GM18861 (cell line): ENCODE data around the gene ZCCHC7.
"Not testable (repeated sequence)": the region's sequence is repeated elsewhere in the genome, so short reads cannot be mapped to it uniquely, and the experiment has no call there.

Experiments
- ATAC-seq: cut with Tn5 transposase; IDR thresholded peaks from one replicate; pipeline ENCODE4 v1.9.1; 2021; ENCODE audit not compliant: unreplicated experiment

ZCCHC7 gene

DNA sequence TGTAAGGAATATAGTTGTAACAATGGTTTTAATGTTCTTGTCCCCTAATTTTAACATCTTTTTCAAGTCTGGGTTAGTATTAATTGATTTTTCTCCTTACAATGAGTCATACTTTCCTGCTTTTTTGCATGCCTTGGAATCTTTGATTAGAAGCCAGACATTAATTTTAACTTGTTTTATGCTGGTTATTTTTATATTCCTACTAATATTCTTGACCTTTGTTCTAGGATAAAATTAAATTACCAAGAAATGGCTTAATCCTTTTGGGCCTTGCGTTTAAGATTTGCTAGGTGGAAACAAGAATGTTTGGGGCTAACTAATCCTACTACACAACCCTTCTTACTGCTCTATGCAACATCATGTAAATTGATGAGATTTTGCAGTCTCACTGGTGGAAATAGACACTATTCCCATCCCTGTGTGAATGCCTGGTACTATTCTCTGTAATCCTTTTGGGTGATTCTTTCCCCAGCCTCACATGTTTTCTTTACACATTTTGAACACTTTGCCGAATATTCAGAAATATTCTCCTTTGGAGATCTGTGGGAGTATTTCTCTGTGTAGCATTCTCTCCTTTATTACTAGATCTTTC lies 47.2 kb downstream of the ZCCHC7 start:
- no peak for ATAC-seq

DNA sequence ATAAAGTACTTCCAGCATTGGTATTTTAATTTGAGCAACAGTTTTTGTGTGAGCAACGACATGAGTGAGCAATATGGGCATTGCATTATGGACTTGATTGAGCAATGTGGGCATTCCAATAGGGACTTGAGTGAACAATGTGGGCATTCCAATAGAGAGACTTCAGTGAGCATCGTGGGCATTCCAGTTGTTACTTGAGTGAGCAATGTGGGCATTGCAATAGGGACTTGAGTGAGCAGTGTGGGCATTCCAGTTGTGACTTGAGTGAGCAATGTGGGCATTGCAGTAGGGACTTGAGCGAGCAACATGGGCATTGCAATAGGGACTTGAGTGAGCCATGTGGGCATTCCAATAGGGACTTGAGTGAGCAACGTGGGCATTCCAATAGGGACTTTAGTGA lies 52.2 kb downstream of the ZCCHC7 start:
- ATAC-seq, result no peak

DNA sequence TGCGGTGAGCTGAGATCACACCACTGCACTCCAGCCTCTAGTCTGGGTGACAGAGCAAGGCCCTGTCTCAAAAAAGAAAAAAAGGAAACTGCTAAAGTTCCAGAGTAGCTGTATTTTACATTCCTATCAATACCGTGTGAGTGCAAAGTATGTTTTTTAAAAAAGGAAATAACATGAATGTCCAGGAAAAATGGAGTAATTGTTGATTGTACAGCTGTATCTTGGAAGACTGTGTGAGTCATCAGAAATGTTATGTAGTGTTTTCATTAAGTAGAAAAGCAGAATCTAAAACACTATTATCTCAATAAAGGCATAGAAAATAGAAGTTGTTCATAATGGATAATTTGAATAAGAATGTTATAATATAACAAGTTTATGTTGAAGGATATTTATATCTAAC lies 53.9 kb downstream of the ZCCHC7 start:
- ATAC-seq, result no peak

DNA sequence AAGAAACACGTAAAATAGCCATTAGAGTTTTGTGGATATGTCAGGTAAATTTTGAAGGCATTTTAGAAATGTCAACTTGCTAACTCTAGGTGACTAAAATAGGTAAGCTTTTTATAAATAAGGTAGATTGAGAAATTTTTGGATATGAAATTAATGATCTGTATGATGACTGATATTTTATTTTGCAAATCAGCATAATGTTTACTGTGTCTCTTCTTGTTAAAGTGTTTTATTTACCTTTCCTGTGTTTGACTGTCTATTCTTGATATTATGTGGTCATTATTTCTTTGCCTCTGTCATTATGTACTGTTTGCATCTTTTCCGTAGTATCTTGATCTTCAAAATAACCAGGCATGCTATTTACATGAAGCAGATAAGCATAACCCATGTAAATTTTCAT lies 58.4 kb downstream of the ZCCHC7 start:
- ATAC-seq, result no peak

DNA sequence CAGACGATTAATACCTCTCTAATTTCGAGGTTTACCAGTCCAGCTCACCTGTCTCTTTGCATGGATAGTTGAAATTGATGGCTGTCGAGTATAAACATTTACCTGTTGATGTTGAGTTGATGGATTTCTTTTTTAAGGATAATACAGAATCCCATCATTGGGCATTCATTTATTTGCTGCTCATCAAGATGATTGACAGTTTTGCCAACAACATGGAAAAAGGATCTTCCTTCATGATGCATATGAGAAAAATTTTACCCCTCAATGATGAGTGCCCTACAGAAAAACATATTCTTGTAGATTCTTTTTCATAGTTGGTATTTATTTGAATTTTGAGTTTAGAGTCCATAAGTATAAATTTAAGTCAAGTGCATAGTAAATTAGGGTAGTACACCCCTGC lies 59.2 kb downstream of the ZCCHC7 start:
- no peak for ATAC-seq

DNA sequence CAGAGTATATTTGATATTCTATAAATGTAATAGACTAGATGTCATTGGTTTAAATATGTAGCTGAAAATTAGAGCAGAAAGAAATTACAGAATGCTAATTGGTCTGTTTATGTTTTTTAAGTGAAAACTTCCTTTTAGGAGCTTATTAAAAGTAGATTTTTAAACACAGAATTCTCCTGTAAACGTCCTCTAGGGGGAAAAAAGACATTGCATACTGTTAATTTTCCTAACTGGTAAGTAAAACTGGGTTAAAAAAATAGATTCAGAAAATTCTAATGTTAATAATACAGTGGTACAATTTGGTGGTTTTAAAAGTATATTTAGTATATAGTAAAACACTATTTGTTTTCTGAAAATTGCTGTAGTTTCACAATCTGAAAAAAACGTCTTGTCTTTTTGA lies 59.8 kb downstream of the ZCCHC7 start:
- no peak for ATAC-seq

DNA sequence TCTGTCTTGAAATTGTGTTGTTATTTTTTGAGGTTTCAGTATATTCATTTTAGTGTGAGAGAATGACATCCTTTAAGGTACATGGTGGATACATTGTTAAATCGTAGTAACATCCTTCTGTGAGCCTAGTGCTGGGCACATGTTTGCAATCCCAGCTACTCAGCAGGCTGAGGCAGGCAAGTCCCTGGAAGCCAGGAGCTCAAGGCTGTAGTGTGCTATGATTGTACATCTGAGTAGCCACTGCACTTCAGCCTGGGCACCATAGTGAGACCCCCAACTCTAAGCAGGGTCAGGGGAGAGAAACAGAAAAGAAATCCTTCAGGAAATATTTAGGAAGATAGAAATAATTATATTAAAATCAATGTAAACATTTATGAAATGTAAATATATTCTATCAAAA lies 62.3 kb downstream of the ZCCHC7 start:
- ATAC-seq, result no peak

DNA sequence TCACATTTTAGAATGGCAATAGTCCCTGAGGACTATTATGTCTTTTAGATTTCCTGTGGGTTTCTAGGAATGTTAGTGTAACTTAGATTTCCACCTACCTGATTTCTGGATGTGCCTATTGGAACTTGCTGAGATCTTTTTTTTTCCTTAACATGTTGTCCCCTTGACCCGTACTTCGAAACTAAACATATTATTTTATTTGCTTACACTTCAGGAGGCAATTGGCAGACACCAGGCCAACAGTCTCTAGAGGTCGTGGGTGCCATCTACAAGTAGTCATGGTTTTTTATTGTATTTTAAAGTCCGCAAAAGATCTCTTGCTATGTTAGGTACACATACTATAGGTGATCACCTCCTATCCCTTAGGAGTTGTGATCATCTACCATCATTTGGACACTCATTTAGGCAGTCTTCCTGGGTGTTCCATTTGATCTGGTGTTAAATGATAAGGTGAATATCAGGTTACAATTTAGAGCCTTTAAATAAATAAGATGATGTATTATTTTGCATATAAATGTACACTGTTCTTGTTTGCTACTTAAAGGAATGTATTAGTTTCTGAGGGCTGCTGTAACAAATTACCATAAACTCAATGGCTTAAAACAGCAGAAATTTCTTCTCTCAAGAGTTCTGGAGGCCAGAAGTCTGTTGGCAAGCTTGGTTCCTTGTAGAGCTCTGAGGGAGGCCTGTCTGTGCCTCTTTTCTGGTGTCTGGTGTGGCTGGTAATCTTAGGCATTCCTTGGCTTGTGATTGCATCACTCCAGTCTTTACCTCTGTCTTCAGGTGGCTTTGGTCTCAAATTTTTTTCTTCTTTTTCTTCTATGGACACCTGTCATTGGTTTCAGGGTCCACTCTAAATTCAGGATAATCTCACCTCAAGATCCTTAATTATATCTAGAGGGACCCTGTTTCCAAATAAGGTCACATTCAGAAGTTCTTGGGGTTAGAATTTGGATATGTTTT lies 64.8 kb downstream of the ZCCHC7 start:
- ATAC-seq, result no peak

DNA sequence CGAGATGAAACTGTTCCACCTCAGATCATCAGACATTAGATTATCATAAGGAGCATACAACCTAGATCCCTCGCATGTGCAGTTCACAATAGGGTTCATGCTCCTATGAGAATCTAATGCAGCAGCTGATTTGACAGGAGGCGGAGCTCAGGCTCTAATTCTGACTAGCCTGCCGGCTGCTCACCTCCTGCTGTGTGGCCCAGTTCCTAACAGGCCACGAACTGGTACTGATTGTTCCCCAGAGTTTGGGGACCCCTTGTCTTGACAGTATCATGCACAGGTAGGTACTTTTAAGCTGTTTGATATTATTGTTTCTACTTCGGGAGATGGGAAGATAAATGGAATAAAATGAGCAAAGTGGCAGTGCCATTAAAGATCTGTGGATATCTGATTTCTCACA lies 66.9 kb downstream of the ZCCHC7 start:
- ATAC-seq, result peak; percentile 24

DNA sequence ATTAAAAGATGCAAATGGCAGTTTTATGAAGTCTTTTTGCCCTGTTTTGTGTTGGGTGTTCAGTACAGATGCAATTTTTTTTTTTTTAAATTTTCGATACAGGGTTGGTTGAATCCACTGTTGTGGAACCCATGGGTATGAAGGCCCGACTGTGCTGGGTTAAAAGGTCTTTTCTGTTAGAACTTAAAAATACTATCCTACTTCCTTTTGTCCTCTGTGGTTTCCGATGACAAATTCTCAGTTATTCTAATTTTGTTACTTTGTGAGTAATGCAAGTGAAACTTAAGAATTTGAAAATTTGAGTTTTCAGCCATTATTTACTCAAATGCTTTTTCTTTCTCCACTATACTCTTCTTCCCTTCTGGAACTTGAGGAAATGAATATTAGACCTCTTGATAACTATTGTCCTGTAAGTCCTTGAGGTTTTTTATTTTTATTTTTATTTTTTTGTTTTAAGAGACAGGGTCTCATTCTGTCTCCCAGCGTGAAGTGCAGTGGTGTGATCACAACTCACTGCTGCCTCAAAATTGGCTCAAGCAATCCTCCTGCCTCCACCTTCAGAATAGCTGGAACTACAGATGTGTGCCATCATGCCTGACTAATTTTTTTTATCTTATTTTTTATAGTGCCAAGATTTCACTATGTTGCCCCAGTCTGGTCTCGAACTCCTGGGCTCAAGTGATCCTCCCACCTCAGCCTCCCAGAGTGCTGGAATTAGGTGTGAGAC lies 67.5 kb downstream of the ZCCHC7 start:
- peak; percentile 74 for ATAC-seq

DNA sequence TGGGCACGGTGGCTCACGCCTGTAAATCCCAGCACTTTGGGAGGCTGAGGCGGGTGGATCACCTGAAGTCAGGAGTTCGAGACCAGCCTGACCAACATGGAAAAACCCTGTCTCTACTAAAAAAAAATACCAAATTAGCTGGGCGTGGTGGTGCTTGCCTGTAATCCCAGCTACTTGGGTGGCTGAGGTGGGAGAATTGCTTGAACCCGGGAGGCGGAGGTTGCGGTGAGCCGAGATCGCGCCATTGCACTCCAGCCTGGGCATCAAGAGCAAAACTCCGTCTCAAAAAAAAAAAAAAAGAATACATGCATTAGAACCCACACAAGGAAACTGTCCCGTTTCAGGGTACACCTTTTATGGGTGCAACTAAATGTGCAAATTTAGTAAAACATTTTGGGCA lies 70.4 kb downstream of the ZCCHC7 start:
- ATAC-seq, result not testable (repeated sequence)

DNA sequence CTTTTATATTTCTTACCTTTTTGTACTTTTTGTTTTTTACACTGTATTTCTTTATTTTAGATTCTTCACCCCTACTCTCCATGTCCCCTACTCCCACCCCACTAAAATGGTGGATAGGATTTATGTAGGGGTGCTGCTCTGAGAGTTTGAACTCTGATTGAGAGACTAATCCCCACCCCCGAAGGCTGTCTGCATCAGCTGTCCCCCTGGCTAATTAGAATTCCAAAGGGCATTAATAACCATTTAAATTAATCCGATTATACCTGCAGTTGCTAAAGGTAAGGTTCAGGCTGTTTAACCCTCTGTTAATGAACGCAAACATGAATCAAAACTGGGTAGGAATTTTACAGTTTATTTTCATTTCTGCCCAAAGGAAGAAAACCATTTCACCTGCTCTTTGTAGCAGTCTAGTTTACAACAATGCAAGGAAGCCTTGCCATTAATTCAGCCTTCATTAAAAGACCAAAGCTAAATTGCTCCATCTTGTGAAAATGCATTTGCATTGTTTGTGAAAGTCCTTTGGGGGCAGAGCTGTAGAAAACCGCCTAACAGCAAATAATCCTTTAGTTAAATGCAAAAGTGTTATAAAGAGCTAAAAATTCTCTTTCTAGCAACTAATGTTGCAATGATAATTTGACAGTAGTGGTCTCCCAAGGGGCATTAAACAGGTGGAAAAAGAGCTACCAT lies 71.2 kb downstream of the ZCCHC7 start:
- ATAC-seq, result no peak

DNA sequence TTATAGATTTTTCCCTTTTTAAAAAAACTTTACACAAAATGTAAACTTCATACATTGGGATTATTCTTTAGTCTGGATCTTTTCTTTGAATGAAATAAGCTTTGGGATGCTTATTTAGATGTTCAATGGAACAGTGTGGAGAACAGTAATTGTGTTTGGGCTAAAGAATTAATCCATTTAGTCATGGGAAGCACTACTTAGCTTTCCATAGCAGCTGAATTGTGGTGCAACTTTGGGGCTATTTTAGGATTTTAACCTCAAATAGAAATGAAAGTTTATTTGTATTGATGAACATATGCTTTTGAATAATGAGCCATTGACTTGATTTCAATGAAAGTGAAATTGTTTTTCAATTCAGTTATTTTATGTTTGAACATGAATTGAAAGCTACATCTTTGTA lies 72.4 kb downstream of the ZCCHC7 start:
- ATAC-seq, result no peak

DNA sequence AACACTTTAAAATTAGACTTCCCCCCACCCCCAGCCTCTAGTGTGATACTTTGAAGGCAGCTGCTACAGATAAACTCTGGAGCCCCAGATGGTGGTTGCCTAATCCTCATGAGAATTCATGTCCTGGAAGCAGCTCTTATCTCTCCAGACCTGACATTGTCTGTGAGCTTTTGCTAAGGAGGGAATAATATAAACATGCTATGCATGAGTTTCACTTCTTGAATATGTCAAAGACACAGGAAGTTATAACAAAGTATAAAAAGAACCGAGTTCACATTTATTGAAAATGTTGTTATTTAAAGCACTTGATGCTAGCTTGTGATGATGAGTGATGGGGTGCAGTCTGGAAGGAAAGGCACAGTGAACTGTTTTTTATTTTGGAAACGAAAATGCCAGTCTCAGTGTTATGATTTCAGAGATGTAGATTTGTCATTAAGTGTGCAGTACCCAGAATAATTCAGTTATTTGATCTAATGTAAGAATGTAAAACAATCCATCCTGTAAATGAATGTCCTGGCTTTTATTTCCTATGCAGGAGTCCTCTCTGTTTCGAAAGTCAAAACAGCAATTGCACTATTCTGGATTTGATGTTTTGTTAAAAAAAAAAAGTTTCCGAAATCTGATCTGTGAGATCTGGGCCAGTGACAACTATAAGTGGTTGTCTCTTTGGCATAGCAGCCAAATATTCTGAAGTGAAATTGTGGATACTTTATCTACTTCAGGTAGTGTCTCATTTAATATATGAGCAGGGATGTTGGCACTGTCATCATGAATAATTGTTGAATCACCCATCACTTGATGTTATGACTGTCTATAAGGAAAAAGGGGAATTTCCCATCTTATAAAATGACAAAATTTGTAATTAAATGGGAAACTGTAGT lies 77.0 kb downstream of the ZCCHC7 start:
- peak; percentile 50 for ATAC-seq

DNA sequence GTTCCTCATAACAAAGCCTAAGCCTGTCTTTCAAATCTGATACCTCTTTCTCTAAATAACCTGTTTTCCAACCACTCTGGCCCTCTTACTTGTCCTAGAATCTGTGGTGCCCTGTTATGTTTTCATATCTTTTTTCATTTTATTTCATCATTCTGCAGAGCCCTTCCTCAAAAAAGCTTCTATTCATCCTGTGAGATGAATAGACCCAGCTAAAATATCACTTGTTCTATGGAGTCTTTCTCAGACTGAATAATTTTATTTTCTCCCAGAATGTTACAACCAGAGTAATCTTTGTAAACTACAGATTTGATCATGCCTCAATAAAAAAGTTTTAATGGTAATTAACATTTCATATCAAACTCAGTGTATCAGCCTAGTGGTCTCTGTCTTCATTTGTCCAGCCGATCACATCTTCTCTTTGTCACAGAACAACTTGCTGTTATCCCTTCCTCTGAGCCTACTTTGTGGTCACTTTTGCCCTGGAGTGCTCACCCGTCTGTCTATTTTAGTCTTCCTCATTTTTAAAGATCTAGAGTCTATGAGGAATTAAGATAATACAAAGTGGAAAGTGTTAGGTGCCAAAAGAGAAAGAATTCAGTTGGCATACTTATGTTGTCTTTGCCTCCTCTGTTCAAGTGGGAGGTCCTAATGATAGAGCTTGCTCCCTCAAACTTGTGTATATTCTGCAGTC lies 77.8 kb downstream of the ZCCHC7 start:
- ATAC-seq, result no peak

DNA sequence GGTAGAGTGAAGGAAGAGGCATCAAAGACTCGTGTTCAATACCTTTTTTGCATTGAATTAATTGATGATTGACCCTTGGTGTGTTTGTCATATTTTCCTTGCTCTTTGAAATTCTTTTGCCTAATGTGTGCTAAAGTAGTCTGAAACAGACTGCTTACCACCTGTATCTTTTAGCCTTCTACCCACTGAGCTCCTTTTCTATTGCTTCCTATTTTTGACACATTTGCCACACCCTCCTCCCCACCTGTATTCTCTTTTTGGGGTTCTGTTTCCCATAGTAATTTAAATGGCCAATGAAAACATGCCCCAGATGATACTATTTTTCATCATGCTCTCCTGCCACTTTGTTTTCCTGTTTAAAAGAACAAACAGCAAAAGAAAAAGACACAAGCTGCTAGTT lies 78.5 kb downstream of the ZCCHC7 start:
- no peak for ATAC-seq

DNA sequence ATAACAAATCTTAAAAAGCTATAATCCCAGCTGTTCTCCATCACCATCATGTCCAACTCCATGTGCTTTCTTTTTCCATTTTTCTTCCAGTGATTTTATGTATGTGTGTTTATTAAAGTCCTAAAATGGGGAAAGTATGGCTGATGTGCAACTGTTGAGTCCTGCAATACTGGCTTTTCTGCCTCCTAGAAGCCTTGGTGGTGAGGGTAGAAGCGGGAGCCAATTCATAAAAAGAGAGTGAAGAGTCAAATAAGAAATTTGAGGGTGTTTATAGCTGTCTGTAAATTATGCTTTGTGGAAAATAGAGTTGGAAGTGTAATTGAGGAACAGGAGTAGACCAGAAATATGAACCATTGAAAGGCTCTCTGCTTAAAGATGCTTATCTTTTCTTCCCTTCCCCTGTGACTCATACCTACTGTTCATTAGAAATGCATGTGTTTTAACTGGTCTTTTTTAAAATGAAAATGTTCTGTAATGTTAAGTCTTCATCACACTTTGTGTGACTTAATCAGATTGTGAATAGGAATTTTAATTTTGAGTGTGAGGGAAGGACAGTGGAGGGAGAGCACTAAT lies 80.1 kb downstream of the ZCCHC7 start:
- no peak for ATAC-seq

DNA sequence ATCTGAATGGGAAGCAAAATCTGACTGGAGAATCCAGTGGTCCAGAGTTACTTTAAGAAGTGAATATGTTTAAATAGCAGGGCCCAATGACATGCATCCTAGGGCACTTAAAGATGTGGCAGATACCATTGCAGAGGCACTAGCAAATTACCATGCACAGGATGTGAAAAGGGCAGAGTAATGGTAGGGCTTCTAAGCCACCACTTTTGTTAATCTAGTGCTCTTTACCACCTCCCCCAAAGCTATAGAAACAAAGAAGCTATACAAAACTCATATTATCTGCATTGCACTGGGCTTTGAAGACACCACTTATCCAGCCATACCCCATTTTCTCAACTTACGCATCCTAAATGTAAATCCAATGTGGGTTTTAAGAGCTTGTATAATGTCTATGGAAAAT lies 81.2 kb downstream of the ZCCHC7 start:
- ATAC-seq, result no peak

DNA sequence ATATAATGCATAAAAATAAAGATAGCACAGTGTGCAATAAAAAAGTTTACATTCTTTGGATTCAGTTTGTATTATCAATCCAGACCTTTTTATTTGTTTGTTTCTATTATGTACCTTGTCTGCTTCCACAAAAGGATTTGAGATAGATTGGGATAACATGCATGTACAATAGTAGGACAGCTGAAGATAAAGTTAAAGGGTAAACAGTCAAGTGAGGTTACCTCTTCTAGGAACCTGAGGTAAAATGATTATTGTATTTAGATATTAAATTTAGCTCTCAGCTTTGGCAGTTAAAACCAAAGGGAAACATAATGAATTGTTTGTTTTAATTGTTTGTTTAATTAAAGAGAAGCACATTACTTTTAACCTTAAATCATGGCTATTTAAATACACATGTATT lies 81.7 kb downstream of the ZCCHC7 start:
- no peak for ATAC-seq
